Mesothelial cell of epicardium (in vitro differentiated cells): ENCODE measurements around the gene PRORP. TPM values are rescaled to one million over a fixed set of nuclear protein-coding genes. Genes with fewer than 3 reads are reported as not detected.
A peak's percentile ranks its signal among the peaks of the same experiment; 100 is the strongest.

Experiments
- DNase-seq, 2 experiments: peaks; one replicate each; pipeline ENCODE4 v3.0.0; 2021; ENCODE audit warnings: low spot score in 2 of 2; ENCODE audit not compliant: unreplicated experiment in 2 of 2
- H3K27ac Mint-ChIP-seq: 2 replicates; pipeline ENCODE4 v1.8.0; 2021; ENCODE audit warnings: mixed read lengths
- H3K27me3 Mint-ChIP-seq: 2 replicates; pipeline ENCODE4 v1.8.0; 2021; ENCODE audit warnings: low read depth, mixed read lengths
- H3K36me3 Mint-ChIP-seq: 2 replicates; pipeline ENCODE4 v1.8.0; 2021; ENCODE audit warnings: mixed read lengths
- H3K4me1 Mint-ChIP-seq: 2 replicates; pipeline ENCODE4 v1.8.0; 2021; ENCODE audit warnings: mixed read lengths
- H3K4me3 Mint-ChIP-seq: 2 replicates; pipeline ENCODE4 v1.8.0; 2021; ENCODE audit warnings: mild to moderate bottlenecking, moderate library complexity, mixed read lengths
- H3K9me3 Mint-ChIP-seq: 2 replicates; pipeline ENCODE4 v1.8.0; 2021; ENCODE audit warnings: mixed read lengths
- CTCF ChIP-seq: fragments of 200-600 bp; sonication (generic); IDR thresholded peaks from one replicate; pipeline ENCODE4 v1.5.0; 2021; ENCODE audit warnings: antibody characterized with exemption; ENCODE audit not compliant: unreplicated experiment
- total RNA-seq: library from RNA; stranded (reverse); gene quantifications from 3 replicates; pipeline ENCODE4 v1.2.1, GENCODE V29; 2021

Gene PRORP
- 31.2 to 32.6 TPM (median 31.4 TPM) in 3 replicates for total RNA-seq

- peaks cover 33% of the 10 kb centered on the region for H3K4me1 Mint-ChIP-seq
- no peaks in the 10 kb centered on the region for H3K9me3 Mint-ChIP-seq
- peaks cover 8% of the 10 kb centered on the region for H3K36me3 Mint-ChIP-seq
- peak within 1 kb of the TSS; percentile 97 for H3K4me3 Mint-ChIP-seq
- H3K27ac Mint-ChIP-seq = peak within 1 kb of the TSS; percentile 100
- TF ChIP-seq CTCF = no peak
- peak; percentile 66 to 82 for DNase-seq
- H3K27me3 Mint-ChIP-seq = no peaks in the 10 kb centered on the region
Measured at GRCh38 chr14:35121887-35122695, at the start of gene PRORP, which contains the start of gene PPP2R3C. Gene PRORP, plus strand, starts transcription at chr14:35122552. Its CDS starts 694 bp downstream, at chr14:35123246. Gene PPP2R3C, minus strand, starts transcription at chr14:35121990. Its CDS starts 31 bp downstream, at chr14:35121959.

GRCh38 chr14:35073486-35073885 is 48.9 kb upstream of the PRORP start:
- no peaks in the 10 kb centered on the region for H3K27me3 Mint-ChIP-seq
- no peak overlapping the region for H3K27ac Mint-ChIP-seq
- no peak overlapping the region for H3K4me3 Mint-ChIP-seq
- H3K9me3 Mint-ChIP-seq = peaks cover 7% of the 10 kb centered on the region
- no peak for TF ChIP-seq CTCF
- DNase-seq = no peak
- no peaks in the 10 kb centered on the region for H3K4me1 Mint-ChIP-seq
- H3K36me3 Mint-ChIP-seq = peaks cover 48% of the 10 kb centered on the region

GRCh38 chr14:35078082-35078481 is 44.3 kb upstream of the PRORP start:
- Mint-ChIP-seq H3K27me3 (no peaks in the 10 kb centered on the region), H3K36me3 (peaks cover 28% of the 10 kb centered on the region), H3K4me1 (no peaks in the 10 kb centered on the region), H3K9me3 (peaks cover 4% of the 10 kb centered on the region), H3K27ac (no peak overlapping the region), H3K4me3 (no peak overlapping the region)
- DNase-seq = no peak
- no peak for TF ChIP-seq CTCF

DNA sequence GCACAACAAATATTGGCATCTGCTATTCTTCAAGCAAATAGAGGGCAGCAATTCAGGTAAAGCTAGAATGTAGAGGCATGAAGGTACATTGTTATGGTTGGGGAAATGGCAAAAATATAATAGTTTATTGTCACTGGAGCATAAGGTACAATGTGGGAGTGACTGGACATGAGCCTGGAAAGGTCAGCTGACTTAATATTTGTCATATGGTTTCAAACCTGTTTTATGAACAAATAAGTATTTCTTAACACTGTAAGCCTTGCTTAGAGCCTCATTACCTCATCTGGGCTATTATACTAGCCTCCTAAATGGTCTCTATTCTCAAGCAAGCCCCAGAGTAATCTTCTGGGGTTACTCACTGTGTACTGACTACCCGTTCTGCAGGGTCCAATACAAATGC is 42.6 kb upstream of the PRORP start:
- Mint-ChIP-seq H3K27ac (no peak overlapping the region), H3K4me1 (no peaks in the 10 kb centered on the region), H3K9me3 (no peaks in the 10 kb centered on the region), H3K4me3 (no peak overlapping the region), H3K36me3 (peaks cover 27% of the 10 kb centered on the region), H3K27me3 (no peaks in the 10 kb centered on the region)
- DNase-seq = no peak
- no peak for TF ChIP-seq CTCF

DNA sequence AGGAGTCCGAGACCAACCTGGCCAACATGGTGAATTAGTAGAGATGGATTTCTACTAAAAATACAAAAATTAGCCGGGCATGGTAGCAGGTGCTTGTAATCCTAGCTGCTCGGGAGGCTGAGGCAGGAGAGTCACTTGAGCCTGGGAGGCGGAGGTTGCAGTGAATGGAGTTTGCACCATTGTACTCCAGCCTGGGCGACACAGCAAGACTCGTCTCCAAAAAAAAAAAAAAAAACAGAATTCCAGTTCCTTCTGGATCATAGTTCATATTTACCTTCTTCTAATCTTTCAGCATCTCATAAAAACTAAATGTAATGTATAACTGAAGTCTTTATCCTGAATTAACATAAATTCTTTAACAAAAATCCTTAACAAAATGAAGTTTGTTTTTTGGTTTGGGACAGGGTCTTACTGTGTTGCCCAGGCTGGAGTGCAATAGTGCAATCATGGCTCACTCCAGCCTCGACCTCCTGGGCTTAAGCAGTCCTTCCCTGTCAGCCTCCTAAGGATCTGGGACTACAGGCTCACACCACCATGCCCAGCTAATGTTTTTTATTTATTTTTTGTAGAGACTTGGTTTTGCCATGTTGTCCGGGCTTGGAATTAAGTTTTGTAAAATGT is 38.7 kb upstream of the PRORP start:
- no peak for TF ChIP-seq CTCF
- no peak for DNase-seq
- Mint-ChIP-seq H3K27ac (no peak overlapping the region), H3K36me3 (peaks cover 34% of the 10 kb centered on the region), H3K4me3 (no peak overlapping the region), H3K4me1 (peaks cover 7% of the 10 kb centered on the region), H3K27me3 (no peaks in the 10 kb centered on the region), H3K9me3 (no peaks in the 10 kb centered on the region)
